NCI-H1436 (cell line): Measurements from ENCODE around the gene NEK9.
"Not testable (repeated sequence)": the region's sequence is repeated elsewhere in the genome, so short reads cannot be mapped to it uniquely, and the experiment has no call there.

Experiments
- DNase-seq: peaks from one replicate; lab custom pipeline; 2025; lab: John Stamatoyannopoulos, UW

The NEK9 gene

GRCh38 chr14:75107186-75107585 lies 19.7 kb downstream of the NEK9 start:
- DNase-seq: no peak

GRCh38 chr14:75101491-75101890 lies 25.4 kb downstream of the NEK9 start:
- no peak for DNase-seq

GRCh38 chr14:75098682-75099081 lies 28.2 kb downstream of the NEK9 start:
- DNase-seq: no peak

- no peak for DNase-seq
These were observed 28.6 kb downstream of the NEK9 start for GRCh38 chr14:75098212-75098611.

GRCh38 chr14:75096959-75097358 lies 29.9 kb downstream of the NEK9 start:
- DNase-seq: no peak

- no peak for DNase-seq
These were observed 31.2 kb downstream of the NEK9 start for GRCh38 chr14:75095690-75096089.

GRCh38 chr14:75094896-75095295 lies 32.0 kb downstream of the NEK9 start:
- no peak for DNase-seq

- no peak for DNase-seq
These were observed 34.1 kb downstream of the NEK9 start for GRCh38 chr14:75092698-75093097.

GRCh38 chr14:75091251-75091650 lies 35.6 kb downstream of the NEK9 start:
- DNase-seq: no peak

GRCh38 chr14:75090353-75090752 lies 36.5 kb downstream of the NEK9 start:
- DNase-seq: no peak

- peak; percentile 17 for DNase-seq
These were observed 38.1 kb downstream of the NEK9 start for GRCh38 chr14:75088566-75089373.

GRCh38 chr14:75088153-75088552 lies 38.7 kb downstream of the NEK9 start:
- no peak for DNase-seq

- DNase-seq: no peak
These were observed 42.3 kb downstream of the NEK9 start for GRCh38 chr14:75084513-75084912.

- DNase-seq: no peak
These were observed 43.6 kb downstream of the NEK9 start for GRCh38 chr14:75083271-75083670.

GRCh38 chr14:75081660-75082229 lies 45.1 kb downstream of the NEK9 start:
- DNase-seq: no peak

GRCh38 chr14:75079521-75079920 lies 47.3 kb downstream of the NEK9 start:
- no peak for DNase-seq

GRCh38 chr14:75077794-75078193 lies 49.1 kb downstream of the NEK9 start:
- no peak for DNase-seq

GRCh38 chr14:75070383-75070782 lies 56.5 kb downstream of the NEK9 start:
- no peak for DNase-seq

GRCh38 chr14:75069811-75070145 lies 57.1 kb downstream of the NEK9 start:
- no peak for DNase-seq

- peak; percentile 83 for DNase-seq
These were observed 57.6 kb downstream of the NEK9 start, which contains the start of gene ZC2HC1C for GRCh38 chr14:75069121-75069810. Gene ZC2HC1C (plus strand): TSS chr14:75069641. CDS start chr14:75070574, 933 bp downstream.

GRCh38 chr14:75068294-75069120 lies 58.3 kb downstream of the NEK9 start:
- DNase-seq: no peak

GRCh38 chr14:75067765-75068164 lies 59.1 kb downstream of the NEK9 start:
- not testable (repeated sequence) for DNase-seq
